GM18867 (cell line): ENCODE results near the gene RGS21.
"Not testable (repeated sequence)": the region's sequence is repeated elsewhere in the genome, so short reads cannot be mapped to it uniquely, and the experiment has no call there.

Experiments used
- ATAC-seq: cut with Tn5 transposase; IDR thresholded peaks from one replicate; pipeline ENCODE4 v1.9.1; 2021; ENCODE audit warnings: mild to moderate bottlenecking, moderate library complexity; ENCODE audit not compliant: unreplicated experiment

RGS21 gene, protein sequence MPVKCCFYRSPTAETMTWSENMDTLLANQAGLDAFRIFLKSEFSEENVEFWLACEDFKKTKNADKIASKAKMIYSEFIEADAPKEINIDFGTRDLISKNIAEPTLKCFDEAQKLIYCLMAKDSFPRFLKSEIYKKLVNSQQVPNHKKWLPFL

DNA sequence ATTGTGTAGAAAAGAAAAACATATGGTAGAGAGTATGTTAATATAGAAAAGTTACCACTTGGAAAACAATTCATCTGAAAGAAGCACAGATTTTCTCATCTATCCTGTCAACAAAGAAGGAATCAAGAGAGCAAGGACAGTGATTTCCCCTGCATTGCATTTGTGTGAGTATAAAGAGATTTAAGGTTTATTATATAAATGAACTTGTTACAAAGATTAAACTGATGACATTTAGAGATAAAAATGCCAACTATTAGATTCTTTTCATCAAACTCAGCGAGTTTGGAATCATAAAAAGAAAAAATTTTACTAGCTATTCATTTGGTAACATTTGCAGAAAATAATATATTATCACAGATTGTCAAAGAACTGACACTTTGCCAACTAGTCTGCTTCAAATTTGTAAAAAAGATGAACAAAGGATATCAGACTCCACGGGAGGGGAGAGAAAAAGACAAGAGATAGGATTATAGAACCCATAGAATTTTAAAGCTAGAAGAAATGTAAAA lies at the start of gene RGS21:
TSS of gene RGS21 (plus strand) at position 51 of the 509 bp plus-strand sequence. CDS start 26,045 bp downstream, outside the sequence.
- ATAC-seq, result no peak

DNA sequence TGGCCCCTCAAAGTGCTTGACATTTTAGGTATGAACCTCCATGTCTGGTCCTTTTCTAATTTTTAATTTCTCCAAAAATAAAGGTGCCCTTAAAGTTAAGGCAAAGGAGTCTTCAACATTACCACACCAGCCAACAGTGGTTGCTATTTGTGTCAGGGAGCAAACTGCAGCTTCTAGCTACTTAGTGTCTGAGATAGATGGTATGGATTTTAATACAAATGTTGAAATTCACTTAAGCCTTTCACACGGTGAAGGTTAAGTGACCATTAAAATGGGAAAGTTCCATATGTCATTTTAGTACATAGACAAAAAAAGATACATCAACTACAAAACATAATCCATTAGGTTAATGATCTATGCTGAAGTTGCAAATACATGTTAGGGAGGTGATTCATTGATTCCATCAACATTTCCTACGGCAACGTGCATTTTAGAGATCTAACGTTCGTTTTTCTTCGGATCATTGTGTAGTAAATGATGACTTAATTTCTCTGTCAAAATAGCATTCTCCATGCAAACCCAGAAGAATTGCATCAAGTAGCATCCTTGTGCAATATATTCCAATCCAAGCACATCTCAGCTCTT lies 48.2 kb upstream of the RGS21 start:
- ATAC-seq, result no peak

DNA sequence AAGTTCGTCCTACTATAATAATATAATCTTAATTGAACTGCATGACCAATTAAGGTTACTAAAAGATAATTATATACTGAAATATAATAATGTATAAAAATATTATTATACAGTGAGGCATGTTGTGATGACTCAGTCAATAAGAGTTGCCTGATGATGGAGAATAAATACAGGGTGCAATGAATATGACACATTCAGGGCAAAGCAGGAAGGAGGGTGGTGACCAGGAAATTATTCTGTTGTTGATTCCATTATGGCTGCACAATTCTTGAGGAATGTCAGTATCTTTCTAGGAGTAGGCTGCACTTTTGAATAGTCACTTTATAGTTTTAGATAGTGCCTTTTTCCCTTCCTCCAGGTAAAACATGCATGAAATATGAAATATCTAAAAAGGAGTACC lies 46.4 kb upstream of the RGS21 start:
- ATAC-seq, result no peak

DNA sequence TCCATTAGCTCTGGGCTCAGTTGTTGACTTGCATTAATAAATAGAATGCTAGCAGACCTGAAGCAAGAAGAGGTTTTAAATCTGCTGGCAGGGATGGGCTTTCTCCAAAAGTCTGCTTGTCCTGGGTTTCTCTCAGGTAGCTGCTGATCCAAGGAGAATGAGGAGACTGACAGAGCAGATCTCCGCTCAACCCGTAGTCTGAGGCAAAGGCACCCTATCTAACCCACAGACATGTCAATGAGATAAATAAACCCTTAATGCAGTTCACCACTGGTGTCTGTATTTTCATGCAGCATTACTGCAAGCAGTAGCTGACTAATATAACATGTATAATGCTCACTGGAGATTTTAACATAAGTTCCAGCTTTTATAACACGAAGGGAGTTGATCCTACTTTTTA lies 44.1 kb upstream of the RGS21 start:
- no peak for ATAC-seq

DNA sequence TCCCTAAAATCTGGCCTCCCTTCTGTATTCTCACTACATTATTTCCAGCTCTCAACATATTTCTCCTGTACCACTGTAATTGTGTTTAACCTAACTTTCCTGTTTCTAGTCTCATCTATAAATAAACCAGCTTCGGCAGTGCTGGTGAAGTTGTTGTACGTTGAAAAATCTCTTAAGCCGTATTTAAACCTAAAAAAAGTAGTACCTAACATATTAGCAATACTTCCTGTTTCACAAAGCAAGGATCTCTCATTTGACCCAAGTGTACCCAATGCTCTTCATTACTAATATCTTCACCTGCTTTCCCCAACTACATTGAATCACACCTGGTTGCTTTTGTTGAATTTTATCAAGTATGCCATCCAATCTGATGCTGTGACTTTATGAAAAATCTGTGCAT lies 42.2 kb upstream of the RGS21 start:
- no peak for ATAC-seq

DNA sequence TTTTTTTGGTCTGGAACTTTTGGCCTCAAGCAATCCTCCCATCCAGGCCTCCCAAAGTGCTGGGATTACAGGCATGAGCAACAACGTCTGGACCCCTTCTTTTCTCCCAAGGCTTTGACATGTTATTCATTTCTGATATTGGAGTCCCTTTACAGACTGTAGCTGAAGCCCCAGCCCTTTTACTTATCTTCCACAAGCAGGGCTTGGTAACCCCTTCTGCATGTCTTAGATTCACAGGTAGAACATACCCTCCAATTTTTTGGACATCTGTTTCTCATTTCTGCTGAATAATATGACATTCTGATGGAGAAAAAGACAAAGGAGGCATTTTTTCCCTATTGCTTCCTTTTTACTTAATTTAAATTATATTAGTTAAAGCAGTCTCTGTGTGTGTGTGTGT lies 39.2 kb upstream of the RGS21 start:
- ATAC-seq, result no peak

DNA sequence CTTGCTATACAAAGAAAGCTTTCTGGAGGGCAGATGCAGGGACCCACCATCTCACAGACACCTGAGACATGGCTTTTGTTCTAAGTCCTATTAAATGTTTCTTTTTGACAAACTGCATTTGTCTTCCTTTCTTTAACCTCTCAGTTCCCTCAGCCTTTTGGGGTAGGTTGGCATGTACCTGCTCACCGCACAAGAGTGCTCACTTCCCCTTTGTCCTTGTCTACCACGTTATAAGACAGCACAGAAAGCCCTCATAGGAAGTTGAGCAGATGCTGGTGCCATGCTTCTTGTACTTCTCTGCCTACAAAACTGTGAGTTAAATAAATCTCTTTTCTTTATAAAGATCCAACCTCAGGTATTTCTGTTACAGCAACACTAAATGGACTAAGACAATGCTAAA lies 31.9 kb upstream of the RGS21 start:
- peak; percentile 94 for ATAC-seq

DNA sequence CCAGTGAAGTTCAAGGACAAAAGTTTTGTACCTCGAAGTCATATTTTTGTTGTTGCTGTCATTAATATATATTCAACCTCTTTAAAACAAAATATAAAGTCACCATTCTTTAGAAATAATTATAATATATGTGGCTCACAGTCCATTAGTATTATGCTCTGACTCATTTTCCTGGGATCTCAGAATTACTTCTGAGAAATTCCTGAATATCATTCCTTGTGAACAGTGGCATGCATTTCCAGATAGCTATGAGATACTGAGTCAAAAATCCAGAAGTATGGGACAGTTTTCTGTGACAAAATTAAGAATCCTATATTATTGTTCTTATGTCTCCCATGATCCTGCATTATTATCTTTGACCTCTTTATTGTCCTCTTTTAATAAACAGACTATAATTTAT lies 13.8 kb upstream of the RGS21 start:
- no peak for ATAC-seq

DNA sequence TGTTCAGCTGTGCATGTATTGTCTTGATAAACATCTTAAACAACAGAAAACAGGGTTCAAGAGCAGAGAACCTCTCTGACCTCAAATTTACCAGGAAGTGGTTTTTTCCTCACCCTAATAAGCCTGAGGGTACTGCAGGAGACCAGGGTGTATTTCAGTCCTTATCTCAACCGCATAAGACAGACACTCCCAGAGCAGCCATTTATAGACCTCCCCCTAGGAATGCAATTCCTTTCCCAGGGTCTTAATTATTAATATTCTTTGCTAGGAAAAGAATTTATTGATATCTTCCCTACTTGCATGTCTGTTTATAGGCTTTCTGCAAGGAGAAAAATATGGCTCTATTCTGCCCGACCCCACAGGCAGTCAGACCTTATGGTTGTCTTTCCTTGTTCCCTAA lies 8.5 kb upstream of the RGS21 start:
- not testable (repeated sequence) for ATAC-seq

DNA sequence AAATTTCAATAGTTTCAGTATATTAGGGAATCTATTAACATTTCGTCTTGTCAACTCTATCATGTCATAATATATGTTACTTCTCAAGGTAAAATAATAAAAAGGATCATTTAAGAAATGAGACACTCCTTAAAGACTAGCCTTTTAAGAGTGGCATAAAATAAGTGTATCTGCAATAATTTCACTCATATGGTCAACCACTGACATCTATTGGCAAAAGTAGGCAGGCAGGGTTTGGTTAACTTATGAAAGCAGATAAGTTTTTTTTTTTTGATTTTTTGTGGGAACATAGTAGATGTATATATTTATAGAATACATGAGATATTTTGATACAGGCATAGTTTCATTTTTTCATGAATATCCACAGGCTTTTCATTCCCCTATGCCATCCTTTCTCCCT lies 5.5 kb upstream of the RGS21 start:
- ATAC-seq, result no peak

DNA sequence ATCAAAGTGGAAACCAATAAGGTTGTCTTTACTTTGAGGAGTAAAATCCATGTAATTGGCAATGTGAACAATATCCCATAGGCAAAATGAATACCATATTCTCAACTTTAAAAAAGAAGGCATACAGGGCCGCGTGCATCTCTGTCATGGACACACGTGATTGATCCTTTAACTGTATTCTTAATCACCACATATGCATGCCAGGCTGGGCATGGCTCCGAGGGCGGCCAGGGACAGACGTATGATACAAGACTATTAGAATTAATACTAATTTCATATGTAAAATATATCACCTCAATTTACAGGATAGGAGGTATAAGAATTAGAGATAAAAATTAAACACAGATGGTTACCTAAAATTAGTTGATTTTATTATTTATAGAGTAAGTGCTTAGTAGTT lies 11.2 kb downstream of the RGS21 start:
- no peak for ATAC-seq

DNA sequence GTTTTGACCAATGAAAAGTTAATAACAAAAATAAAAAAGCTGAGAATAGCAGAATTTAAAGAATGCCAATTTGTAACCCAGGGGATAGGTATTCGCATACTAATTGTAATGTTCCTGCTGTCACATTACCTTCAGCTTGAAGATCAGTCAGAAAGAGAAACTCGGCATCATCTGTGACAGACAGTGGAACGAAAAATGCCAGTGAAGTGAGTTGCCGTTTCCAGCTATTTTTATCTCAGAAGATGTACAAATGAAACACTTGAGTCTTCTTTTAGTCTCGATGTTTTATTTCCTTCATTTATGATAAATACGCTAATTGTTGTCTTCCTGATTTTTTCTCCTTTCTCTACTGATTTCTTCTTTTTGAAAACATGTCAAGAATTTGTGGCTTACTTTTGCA lies 26.1 kb downstream of the RGS21 start:
- ATAC-seq, result no peak

DNA sequence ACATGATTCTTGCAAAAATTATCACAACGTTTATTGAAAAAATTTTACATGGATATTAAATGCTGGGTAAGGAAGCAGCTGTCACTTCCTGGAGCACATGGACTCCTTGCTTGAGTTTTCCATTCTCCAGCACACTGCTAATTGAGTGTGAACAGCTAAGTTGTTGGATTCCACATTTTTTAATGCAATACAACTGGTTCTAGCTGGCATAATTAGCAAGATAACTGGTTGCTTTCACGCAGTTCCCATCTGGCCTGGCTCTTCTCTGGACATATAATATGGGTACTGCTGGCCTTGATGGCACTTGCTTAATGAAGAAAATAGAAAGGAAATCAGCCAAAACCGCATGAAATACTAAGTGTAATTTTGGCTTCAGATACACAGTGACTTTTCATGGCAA lies 26.6 kb downstream of the RGS21 start:
- no peak for ATAC-seq

DNA sequence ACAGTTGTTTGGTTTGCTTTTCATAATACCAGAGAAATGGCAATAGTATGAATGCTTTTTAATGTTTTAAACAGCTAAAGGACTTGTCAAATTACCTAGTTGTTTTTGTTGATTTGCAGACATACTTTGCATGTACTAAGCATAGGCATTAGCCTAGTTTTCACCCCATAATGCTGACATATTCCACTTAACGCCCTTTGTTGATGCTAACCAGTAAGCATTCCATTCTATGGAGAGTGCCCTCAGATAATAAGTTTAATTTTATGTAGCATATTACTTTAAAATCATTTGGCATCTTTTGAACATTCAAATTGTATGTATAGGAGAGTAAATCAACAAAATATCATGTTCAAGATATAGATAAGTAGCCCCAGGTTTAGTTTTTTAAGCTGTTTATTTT lies 32.5 kb downstream of the RGS21 start:
- no peak for ATAC-seq

DNA sequence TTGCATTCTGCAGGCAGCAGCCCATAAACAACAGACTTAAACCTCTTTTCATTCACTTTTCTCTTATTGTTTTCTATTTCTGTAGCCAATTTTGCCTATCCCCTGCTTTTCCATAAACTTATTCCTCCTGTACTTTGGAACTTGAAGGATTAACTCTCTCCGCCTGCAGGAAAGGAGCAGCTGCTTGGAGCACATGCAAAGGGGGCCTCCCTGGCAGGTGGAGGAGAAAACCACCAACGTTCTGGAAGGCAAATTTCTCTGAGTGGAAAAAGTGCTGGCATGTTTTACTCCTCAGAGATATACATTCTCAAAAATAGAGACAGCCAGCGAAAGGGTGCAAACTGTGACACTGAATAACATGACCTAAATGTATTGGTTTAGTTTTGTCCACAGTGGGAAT lies 33.6 kb downstream of the RGS21 start:
- ATAC-seq, result no peak

DNA sequence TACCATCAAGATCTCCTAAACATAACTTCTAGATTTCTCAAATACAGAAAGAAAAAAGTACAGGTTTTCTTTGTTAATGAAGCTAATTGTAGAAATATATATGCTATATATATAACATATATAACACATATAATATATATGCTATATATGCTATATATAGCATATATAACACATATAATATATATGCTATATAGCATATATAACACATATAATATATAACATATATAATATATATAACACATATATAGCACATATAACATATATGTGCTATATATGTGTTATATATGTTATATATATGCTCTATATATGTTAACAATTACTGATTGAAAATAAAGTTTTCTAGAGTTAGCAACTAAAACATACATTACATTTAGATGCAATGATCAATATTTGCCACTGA lies 34.8 kb downstream of the RGS21 start:
- no peak for ATAC-seq

DNA sequence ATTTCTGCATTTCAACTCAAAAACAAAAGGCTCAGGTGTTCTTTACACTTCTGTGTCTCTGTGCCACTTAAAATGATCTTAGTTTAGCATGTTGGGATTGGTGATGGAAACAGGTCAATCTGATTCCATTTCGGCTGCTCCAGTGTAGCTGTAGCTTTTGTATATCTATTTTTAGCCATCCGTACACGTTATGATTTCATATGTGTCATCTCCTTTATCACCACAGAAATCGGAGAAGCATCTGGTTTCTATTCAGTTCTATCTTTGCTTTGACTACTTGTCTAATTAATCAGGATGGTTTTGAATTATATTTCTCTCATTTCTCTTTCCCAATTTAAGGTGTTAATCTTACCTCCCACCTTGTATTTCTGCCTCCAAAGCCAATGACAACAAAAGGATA lies 41.1 kb downstream of the RGS21 start:
- no peak for ATAC-seq

DNA sequence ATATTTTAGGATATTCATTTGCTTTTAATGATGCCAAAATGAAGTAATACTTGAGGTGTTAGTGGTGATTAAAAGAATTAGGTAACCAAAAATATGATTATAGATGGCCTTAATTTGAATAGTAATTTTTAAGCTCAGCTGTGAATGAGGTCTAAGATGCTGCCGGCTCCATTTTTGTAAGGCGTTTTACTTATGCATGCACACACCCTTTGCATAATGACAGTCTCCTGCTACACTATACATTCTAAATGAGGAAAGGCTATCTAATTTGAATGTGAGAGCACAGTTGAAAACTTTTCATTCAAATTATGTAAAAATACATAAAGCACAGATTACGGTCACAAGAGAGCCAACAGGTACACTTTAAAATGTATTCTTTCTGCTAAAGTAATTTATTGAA lies 41.6 kb downstream of the RGS21 start:
- ATAC-seq, result no peak

DNA sequence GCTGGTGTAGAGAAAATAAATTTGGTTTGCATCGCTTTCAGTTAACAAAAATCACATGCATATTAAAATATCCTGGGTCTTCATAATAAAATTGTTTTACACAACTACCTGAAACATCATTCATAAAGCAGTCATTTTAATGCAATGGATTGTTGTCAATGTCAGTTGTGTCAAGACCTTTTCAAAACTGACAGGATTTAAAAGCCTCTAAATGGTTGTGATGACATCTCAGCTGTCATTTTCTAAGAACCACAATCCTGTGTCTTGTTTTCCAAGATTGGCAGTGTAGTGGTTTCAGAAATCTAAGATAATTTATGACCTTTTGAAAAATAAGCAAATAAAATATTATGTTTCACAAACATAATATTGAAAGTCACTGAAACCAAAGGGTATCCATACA lies 42.0 kb downstream of the RGS21 start:
- ATAC-seq, result no peak

DNA sequence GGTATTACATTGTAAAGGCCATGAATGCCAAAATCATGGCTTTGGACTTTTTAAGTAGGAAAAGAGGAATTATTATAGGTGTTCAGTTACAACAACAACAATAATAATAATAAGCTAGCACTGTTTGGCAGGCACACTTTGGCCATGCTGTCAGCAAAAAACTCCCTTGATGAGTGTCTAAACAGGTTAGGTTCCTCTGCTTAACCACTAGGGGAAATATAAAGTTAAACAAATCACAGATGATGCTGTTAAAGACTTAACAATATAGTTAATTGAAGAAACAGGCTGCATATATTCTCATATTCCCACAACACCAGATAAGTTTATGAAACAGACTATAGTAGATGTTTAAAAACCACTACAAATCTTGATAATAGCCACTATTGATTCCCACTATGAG lies 46.4 kb downstream of the RGS21 start:
- ATAC-seq, result no peak

DNA sequence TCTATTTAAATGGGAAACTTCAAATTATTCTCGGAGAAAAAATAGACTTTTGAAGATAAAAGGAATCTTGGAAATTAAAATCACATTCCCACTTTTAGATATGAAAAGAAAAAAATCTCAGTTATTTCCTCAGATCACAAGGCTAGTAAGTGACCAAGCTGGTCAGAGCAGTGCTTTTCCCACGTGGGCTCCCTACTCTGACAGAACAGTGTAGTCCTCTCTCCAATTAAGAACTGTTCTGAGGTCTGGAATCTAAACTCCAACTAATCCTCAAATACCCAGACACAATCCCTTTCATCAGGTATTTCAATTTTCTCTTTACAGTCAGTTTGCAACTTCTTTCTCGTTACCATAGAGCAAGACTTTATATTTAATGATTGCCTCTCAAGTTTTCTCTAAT lies 50.6 kb downstream of the RGS21 start:
- ATAC-seq, result no peak

DNA sequence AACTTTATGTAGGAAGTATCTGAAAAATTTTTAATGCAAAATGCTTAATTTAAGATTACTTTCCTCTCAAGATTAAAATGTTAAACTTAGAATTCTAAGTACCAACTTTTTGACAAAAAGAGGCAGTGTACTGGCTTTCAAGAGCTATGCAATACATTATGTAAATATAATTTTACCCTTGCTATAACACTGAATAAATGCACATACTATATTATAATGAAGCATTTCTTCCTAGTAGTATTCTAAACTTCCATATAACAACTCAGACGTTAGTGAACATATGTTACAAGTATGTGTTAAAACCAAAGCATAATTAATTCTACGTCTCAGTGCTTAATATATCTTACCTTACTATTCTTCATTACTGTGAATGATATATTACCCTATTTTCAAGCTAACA lies 58.5 kb downstream of the RGS21 start:
- no peak for ATAC-seq

DNA sequence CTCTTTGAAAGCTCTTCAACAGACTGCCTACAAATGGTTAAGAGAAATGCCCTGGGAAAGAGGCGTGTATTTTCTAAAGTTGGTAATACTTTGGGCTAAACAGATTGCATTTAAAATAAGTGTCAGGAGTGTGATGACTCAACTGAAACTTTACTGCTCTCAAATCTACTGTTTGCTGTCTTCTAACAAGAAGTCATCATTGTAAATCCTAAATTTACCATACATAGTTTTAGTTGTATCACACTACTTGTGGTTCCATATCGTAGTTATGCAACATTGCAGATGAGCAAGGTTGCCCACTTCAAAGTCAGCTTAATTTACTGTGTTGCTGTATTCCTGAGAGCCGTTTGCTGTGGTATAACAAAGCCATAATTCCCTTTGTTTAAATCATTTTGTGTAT lies 59.6 kb downstream of the RGS21 start:
- peak; percentile 67 for ATAC-seq
